Natural killer cell (primary cell): Measurements from ENCODE around the gene ANO10. TPM values are rescaled to one million over a fixed set of nuclear protein-coding genes. Genes with fewer than 3 reads are reported as not detected.

Source experiments
- ATAC-seq, 3 donors: fragments of 150-1000 bp in 2 of 3; fragments of 200-7000 bp in 1 of 3; cut with Tn5 transposase; 1 replicate in 1 of 3; 2 replicates in 2 of 3; pipeline ENCODE4 v1.10.0; 2021; ENCODE audit warnings: mild to moderate bottlenecking in 2 of 3, moderate library complexity in 2 of 3
- DNase-seq, 2 donors: peaks; one replicate each; pipeline versions ENCODE4 v3.0.0 to v3.0.0-alpha.2; 2013 to 2021; ENCODE audit warnings: mixed read lengths in 1 of 2
- H3K27ac ChIP-seq: one replicate; pipeline ENCODE4 v1.5.1; 2013; ENCODE audit warnings: mild to moderate bottlenecking, low read length
- H3K27me3 ChIP-seq: one replicate; pipeline ENCODE4 v1.6.1; 2013; ENCODE audit warnings: low read length; ENCODE audit not compliant: control insufficient read depth, insufficient read depth
- H3K36me3 ChIP-seq: one replicate; pipeline ENCODE4 v1.6.1; 2013; ENCODE audit warnings: low read length; ENCODE audit not compliant: control insufficient read depth, insufficient read depth
- H3K4me1 ChIP-seq: one replicate; pipeline ENCODE4 v1.6.1; 2013; ENCODE audit warnings: low read length; ENCODE audit not compliant: control insufficient read depth, insufficient read depth
- H3K4me3 ChIP-seq: one replicate; pipeline ENCODE4 v1.5.1; 2013; ENCODE audit warnings: low read length
- H3K9me3 ChIP-seq: one replicate; pipeline ENCODE4 v1.6.1; 2013; ENCODE audit warnings: low read length; ENCODE audit not compliant: control insufficient read depth, insufficient read depth
- H3K27ac Mint-ChIP-seq, 2 donors: one replicate each; pipeline ENCODE4 v1.8.0; 2022; ENCODE audit warnings: mild to moderate bottlenecking in 2 of 2, mixed read lengths in 2 of 2, moderate library complexity in 1 of 2
- H3K27me3 Mint-ChIP-seq, 2 donors: one replicate each; pipeline ENCODE4 v1.8.0; 2022; ENCODE audit warnings: low read depth in 2 of 2, mixed read lengths in 2 of 2
- H3K36me3 Mint-ChIP-seq: one replicate; pipeline ENCODE4 v1.8.0; 2022; ENCODE audit warnings: mixed read lengths
- H3K4me1 Mint-ChIP-seq, 2 donors: one replicate each; pipeline ENCODE4 v1.8.0; 2022; ENCODE audit warnings: mixed read lengths in 2 of 2
- H3K4me3 Mint-ChIP-seq: one replicate; pipeline ENCODE4 v1.8.0; 2022; ENCODE audit warnings: mild to moderate bottlenecking, moderate library complexity, mixed read lengths
- H3K9me3 Mint-ChIP-seq, 2 donors: one replicate each; pipeline ENCODE4 v1.8.0; 2022; ENCODE audit warnings: mixed read lengths in 2 of 2
- CTCF ChIP-seq: fragments of 200-600 bp; IDR thresholded peaks from one replicate; pipeline ENCODE4 v1.8.0; 2022; ENCODE audit warnings: antibody characterized with exemption
- WGBS: methylation state at CpG from one replicate; pipeline ENCODE4 v1.1.7; 2013; ENCODE audit warnings: missing lambda C conversion rate; ENCODE audit not compliant: insufficient coverage; 5-methylcytosine and 5-hydroxymethylcytosine counted together
- intact Hi-C: fragments of 100-400 bp; cut with micrococcal nuclease; formaldehyde crosslinking; loops from one replicate; pipeline ENCODE4 v1.14.2; 2022
- total RNA-seq, 4 donors: library from RNA; stranded (reverse); fragments of 120-200 nt in 1 of 4; gene quantifications; one replicate each; pipeline versions ENCODE4 v1.2.3 to v1.2.4, GENCODE V29; 2013 to 2022

ANO10 gene
- total RNA-seq, 3 donors from 2014 or later (not counting 1 experiment from before 2014, with no cell fraction given), result 8.9 to 11.2 (median 10.9) TPM

GRCh38 chr3:43413676-43414368 lies 208.0 kb downstream of the ANO10 start:
- H3K27me3 Mint-ChIP-seq, result no peaks in the 10 kb centered on the region
- TF ChIP-seq CTCF, result no peak

GRCh38 chr3:43411429-43411828 lies 210.4 kb downstream of the ANO10 start:
- Mint-ChIP-seq H3K27me3 (no peaks in the 10 kb centered on the region), H3K9me3 (no peaks in the 10 kb centered on the region), H3K4me1 (peaks cover 13 to 23% of the 10 kb centered on the region in 2 donors), H3K36me3 (no peaks in the 10 kb centered on the region), H3K27ac (no peak overlapping the region), H3K4me3 (no peak overlapping the region)
- H3K27me3 ChIP-seq, result no peaks in the 10 kb centered on the region
- intact Hi-C loops, result no loop called here
- H3K9me3 ChIP-seq, result no peaks in the 10 kb centered on the region
- DNase-seq (no peak), ATAC-seq (no peak)
- no peak for TF ChIP-seq CTCF
- H3K36me3 ChIP-seq, result no peaks in the 10 kb centered on the region
- no peak overlapping the region for H3K27ac ChIP-seq
- no peaks in the 10 kb centered on the region for H3K4me1 ChIP-seq
- no peak overlapping the region for H3K4me3 ChIP-seq
- WGBS, result 100% methylated on average over 1 of the region's 1 CpG

More at GRCh38 chr3:43413676-43414368, 208.0 kb downstream of the ANO10 start:
- Mint-ChIP-seq H3K36me3 (no peaks in the 10 kb centered on the region), H3K9me3 (no peaks in the 10 kb centered on the region), H3K4me3 (no peak overlapping the region), H3K27ac (peak overlapping the region in 1 of 2 donors; percentile 73), H3K4me1 (peaks cover 10 to 20% of the 10 kb centered on the region in 2 donors)
- Histone ChIP-seq H3K4me3 (no peak overlapping the region), H3K27me3 (no peaks in the 10 kb centered on the region), H3K27ac (no peak overlapping the region), H3K36me3 (no peaks in the 10 kb centered on the region), H3K9me3 (no peaks in the 10 kb centered on the region), H3K4me1 (no peaks in the 10 kb centered on the region)
- DNase-seq (no peak), ATAC-seq (no peak)
- 93% methylated on average over 5 of the region's 7 CpGs for WGBS
- intact Hi-C loops, result no loop called here

GRCh38 chr3:43410592-43410991 lies 211.2 kb downstream of the ANO10 start:
- Mint-ChIP-seq H3K27me3 (no peaks in the 10 kb centered on the region), H3K9me3 (no peaks in the 10 kb centered on the region), H3K36me3 (no peaks in the 10 kb centered on the region), H3K4me3 (no peak overlapping the region), H3K27ac (no peak overlapping the region), H3K4me1 (peaks cover 21 to 31% of the 10 kb centered on the region in 2 donors)
- H3K36me3 ChIP-seq, result no peaks in the 10 kb centered on the region
- no peaks in the 10 kb centered on the region for H3K9me3 ChIP-seq
- H3K27me3 ChIP-seq, result no peaks in the 10 kb centered on the region
- intact Hi-C loops, result no loop called here
- no peak for DNase-seq
- no peak for TF ChIP-seq CTCF
- peaks cover 5% of the 10 kb centered on the region for H3K4me1 ChIP-seq
- no peak overlapping the region for H3K4me3 ChIP-seq
- H3K27ac ChIP-seq, result no peak overlapping the region
- 85% methylated on average over 3 of the region's 3 CpGs for WGBS
- ATAC-seq, result no peak

GRCh38 chr3:43409506-43409905 lies 212.3 kb downstream of the ANO10 start:
- Histone ChIP-seq H3K36me3 (no peaks in the 10 kb centered on the region), H3K27ac (no peak overlapping the region), H3K4me1 (peaks cover 8% of the 10 kb centered on the region), H3K9me3 (no peaks in the 10 kb centered on the region), H3K27me3 (no peaks in the 10 kb centered on the region), H3K4me3 (no peak overlapping the region)
- no peak overlapping the region for H3K4me3 Mint-ChIP-seq
- no peaks in the 10 kb centered on the region for H3K27me3 Mint-ChIP-seq
- DNase-seq (no peak), ATAC-seq (no peak)
- no peaks in the 10 kb centered on the region for H3K36me3 Mint-ChIP-seq
- WGBS, result 75% methylated on average over 1 of the region's 4 CpGs
- no peaks in the 10 kb centered on the region for H3K9me3 Mint-ChIP-seq
- TF ChIP-seq CTCF, result no peak
- intact Hi-C loops, result no loop called here
- H3K27ac Mint-ChIP-seq, result no peak overlapping the region
- H3K4me1 Mint-ChIP-seq, result peaks cover 29 to 33% of the 10 kb centered on the region in 2 donors
